Measurements from ENCODE around the gene AHI1. TPM values are rescaled to one million over a fixed set of nuclear protein-coding genes. Genes with fewer than 3 reads are reported as not detected.

AHI1 gene
- total RNA-seq, 1 donor: 29.8 TPM

DNA sequence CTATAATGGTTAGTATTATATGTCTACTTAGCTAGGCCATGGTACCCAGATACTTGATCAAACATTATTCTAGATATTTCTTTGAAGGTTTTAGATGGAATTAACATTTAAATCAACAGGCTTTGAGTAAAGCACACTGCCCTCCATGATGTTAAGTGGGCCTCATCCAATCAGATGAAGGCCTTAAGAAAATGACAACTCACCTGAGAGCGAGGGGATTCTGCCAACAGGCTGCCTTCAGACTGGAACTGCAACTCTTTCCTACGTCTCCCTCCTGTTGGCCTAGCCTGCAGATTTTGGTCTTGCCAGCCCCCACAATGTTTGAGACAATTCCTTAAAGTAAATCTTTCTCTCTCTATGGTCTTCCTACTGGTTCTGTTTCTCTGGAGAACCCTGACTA is 137.3 kb downstream of the AHI1 start:
- H3K4me3 ChIP-seq (ENCODE audit: low read depth, low read length): no peak overlapping the region
- TF ChIP-seq, protein P1, sequence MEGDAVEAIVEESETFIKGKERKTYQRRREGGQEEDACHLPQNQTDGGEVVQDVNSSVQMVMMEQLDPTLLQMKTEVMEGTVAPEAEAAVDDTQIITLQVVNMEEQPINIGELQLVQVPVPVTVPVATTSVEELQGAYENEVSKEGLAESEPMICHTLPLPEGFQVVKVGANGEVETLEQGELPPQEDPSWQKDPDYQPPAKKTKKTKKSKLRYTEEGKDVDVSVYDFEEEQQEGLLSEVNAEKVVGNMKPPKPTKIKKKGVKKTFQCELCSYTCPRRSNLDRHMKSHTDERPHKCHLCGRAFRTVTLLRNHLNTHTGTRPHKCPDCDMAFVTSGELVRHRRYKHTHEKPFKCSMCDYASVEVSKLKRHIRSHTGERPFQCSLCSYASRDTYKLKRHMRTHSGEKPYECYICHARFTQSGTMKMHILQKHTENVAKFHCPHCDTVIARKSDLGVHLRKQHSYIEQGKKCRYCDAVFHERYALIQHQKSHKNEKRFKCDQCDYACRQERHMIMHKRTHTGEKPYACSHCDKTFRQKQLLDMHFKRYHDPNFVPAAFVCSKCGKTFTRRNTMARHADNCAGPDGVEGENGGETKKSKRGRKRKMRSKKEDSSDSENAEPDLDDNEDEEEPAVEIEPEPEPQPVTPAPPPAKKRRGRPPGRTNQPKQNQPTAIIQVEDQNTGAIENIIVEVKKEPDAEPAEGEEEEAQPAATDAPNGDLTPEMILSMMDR (IDR thresholded peaks at IDR 0.05; ENCODE audit: insufficient read depth, low read depth, low read length): no peak
- no peak for DNase-seq (ENCODE audit: low read depth)

DNA sequence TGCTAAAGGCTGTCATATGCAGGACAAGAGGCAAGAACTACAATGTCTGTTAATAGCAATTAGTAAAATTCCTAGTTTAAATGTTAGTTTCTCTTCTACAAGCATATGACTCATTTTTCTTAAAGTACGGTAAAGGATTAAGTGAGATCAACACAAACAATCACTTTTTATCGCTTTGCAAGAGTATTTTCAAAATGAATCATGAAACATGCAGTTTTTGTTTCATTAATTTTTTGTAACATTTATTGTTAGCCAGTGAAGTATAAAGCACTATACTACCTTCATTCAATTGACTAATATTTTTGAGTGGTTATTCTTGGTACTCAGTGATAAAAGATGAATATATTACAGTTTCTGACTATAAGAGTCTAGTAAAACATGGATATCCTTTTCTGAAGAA is 138.6 kb downstream of the AHI1 start:
- TF ChIP-seq, protein P1 (IDR thresholded peaks at IDR 0.05; ENCODE audit: insufficient read depth, low read depth, low read length): no peak
- H3K4me3 ChIP-seq (ENCODE audit: low read depth, low read length): no peak overlapping the region
- DNase-seq (ENCODE audit: low read depth): peak; percentile 73

DNA sequence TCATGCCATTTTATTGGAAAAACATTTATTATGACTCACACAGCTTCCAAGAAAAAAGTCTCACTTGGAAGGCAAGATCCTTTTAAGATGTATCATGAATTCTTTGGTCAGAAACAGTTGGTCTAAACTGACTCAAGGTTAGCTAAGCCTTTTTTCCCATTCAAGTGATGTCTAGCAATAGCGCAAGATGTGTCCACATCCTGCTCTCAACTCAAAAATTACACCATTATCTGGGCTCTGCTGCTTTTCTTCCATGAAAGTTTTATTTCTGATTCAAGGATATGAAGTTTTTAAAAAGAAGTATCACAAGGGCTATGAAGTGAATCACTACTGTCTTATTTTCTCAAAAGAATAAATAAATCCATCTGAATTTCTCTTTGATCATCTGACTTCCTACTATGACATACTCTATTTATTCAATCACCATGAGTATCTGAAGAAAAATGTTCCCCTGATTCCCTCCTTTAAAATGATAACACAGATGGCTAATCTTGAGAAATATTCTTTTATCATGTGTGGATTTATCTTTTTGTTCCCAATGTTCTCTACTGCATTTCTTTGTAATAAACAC is 139.2 kb downstream of the AHI1 start:
- DNase-seq (ENCODE audit: low read depth): peak; percentile 89
- TF ChIP-seq, protein P1 (IDR thresholded peaks at IDR 0.05; ENCODE audit: insufficient read depth, low read depth, low read length): no peak
- H3K4me3 ChIP-seq (ENCODE audit: low read depth, low read length): no peak overlapping the region

DNA sequence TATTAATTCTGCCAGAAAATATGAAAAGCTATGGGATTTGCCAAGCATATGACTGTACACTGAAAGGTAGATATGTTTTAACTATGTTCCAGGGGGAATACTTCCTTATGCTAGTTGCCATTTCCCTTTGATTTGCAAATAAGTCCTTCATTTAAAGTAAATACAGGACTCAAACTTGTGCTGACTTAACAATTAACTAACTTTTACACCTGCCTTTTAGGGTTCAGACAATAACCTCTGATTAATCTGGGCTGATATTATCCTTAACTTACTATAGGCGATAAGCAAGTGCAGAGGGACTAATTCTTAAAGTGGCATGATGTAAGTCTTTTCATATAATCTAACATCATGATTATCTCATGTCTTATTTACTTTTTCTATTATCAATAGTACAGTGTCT is 143.1 kb downstream of the AHI1 start:
- DNase-seq (ENCODE audit: low read depth): no peak

DNA sequence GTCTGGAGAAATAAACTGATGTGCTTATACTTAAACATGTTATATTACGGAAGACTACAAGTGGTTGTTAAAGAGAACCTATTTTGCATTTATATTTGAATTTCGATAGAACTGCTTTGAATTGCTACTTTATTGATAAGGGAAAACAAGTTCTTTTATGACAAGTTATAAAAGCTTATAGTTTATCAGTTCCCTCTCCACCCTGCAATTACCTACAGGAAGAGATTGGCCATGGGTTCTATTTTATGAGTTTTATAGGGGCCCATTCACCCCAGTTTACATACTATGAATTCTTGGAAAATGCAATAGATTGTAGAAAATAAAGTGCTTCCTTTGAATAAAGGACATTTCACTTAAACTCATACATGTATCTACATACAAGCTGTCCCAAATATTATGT is 144.4 kb downstream of the AHI1 start:
- H3K4me3 ChIP-seq (ENCODE audit: low read depth, low read length): no peak overlapping the region
- TF ChIP-seq, protein P1 (IDR thresholded peaks at IDR 0.05; ENCODE audit: insufficient read depth, low read depth, low read length): no peak
- DNase-seq (ENCODE audit: low read depth): no peak

More for the DNA sequence above, 143.1 kb downstream of the AHI1 start:
- TF ChIP-seq, protein P1 (IDR thresholded peaks at IDR 0.05; ENCODE audit: insufficient read depth, low read depth, low read length): no peak
- no peak overlapping the region for H3K4me3 ChIP-seq (ENCODE audit: low read depth, low read length)

DNA sequence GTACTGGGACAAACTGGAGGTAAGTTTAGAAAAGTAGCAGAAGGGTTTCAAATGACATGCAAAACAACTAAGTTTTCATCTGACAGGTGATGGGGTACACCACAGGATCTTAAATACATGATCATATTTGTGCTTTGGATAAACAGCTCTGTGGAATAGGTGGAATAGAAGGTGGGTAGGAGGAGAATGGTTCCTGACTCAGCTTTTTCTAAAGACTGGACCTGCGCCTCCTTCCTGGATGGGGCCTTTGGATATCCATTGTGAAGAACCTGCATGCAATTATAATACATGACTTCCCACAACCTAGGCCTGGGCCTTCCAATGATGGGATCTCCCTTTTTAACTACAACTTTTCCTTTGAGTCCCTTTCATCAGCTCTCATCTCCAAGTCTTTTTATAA is 145.9 kb downstream of the AHI1 start:
- no peak for DNase-seq (ENCODE audit: low read depth)
- TF ChIP-seq, protein P1 (IDR thresholded peaks at IDR 0.05; ENCODE audit: insufficient read depth, low read depth, low read length): no peak
- H3K4me3 ChIP-seq (ENCODE audit: low read depth, low read length): no peak overlapping the region

DNA sequence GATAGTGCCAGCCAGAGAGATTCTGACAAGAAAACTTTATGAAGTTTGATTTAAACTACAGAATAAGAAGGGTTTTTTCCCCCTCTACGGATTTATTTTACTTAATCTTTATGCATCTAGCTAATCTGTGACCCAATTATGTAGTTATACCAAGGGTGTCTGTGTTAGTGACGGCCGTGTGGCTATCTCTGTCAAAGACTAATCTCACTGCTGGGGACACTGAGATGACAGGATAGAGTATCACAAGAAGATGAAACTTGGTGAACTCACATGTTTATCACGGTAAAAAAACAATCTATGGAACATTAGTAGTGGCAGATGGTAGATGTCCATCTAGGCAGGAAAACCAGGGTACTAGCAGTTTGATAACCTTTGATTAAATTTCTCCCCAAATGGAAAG is 149.7 kb downstream of the AHI1 start:
- DNase-seq (ENCODE audit: low read depth): no peak
- H3K4me3 ChIP-seq (ENCODE audit: low read depth, low read length): no peak overlapping the region
- TF ChIP-seq, protein P1 (IDR thresholded peaks at IDR 0.05; ENCODE audit: insufficient read depth, low read depth, low read length): no peak

All from fibroblast of villous mesenchyme (primary cell).